ENCODE data around the gene SLX4IP.
"Not testable (repeated sequence)": the region's sequence is repeated elsewhere in the genome, so short reads cannot be mapped to it uniquely, and the experiment has no call there.

Gene SLX4IP

DNA sequence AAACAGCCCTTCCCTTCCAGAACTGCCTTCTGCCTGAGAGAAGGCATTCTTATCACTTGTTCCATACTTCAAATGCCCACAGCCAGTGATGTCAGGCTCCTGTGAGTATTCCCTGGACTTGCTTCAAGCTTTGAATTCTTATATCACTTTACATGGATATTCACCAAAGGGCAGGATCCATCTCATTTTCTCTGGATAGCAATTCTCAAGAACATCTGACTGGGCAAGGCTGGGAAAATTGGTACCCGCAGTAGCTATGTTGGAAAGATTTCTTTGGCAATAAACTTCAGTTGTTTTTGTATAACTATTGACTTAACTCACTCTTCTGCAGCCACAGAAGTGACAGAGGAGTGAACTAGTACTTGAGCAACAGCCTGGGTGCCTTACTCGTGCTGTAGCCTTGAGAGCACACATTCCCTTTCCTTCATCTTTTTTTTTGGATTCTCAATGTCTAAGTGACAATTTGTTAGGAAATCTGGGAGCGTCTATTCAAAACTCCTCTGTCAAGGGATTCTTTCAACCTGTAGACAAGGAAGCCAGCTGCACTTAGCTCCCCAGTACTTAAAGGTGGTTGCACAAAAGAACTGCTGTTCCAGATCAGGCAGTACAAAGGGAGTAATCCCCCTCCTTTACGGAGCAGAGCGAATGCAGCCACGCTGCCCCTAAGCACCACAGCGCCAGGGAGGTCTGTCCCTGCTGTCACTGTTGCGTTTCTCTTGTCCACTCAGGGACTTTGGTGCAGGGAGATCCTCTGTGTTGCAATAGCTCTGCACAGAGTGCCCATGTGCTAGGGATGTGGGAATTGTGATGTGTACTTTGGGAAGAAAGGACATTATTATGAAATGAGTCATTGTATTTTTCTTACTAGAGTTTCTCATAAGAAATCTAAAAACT, 169.1 kb downstream of the SLX4IP start:
- TF ChIP-seq POLR2A (IDR thresholded peaks at IDR 0.05; ENCODE audit: low read depth, low read length): no peak
- TF ChIP-seq TAF1 (IDR thresholded peaks at IDR 0.05; ENCODE audit: borderline replicate concordance, low read depth, low read length): no peak
- no peak for TF ChIP-seq POLR2AphosphoS5 (IDR thresholded peaks at IDR 0.05; ENCODE audit: low read depth, low read length)
- FAIRE-seq: no peak
- DNase-seq (ENCODE audit: insufficient read length): no peak

DNA sequence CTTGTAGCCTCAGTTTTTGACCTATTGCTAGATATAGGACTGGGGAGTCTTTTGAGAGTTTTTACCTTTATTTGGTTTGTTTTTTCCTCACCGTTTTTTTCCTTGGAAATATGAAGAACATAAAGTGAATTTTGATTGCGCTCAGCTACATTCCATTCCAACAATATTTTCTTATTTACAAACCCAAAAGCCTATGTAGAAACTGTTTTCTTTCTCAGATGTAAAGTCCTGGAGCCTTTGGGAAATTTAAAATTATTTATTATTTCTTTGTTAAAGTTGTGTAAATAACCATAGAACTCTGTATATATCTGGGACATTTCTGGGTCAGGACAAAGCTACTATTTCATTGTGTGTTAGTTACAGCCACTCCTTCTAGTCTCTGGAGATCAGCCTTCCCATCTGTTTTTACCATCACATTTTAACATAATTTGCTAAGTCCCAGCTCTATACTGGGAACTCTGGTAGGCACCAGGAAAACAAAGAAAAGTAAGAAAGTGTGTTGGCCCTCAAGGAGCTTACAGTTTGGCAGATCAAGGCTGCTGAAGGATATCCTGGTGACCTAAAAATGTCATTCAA, 169.8 kb downstream of the SLX4IP start:
- FAIRE-seq (no peak), DNase-seq (ENCODE audit: insufficient read length) (no peak)
- TF ChIP-seq POLR2AphosphoS5 (IDR thresholded peaks at IDR 0.05; ENCODE audit: low read depth, low read length) (no peak), POLR2A (IDR thresholded peaks at IDR 0.05; ENCODE audit: low read depth, low read length) (no peak), TAF1 (IDR thresholded peaks at IDR 0.05; ENCODE audit: borderline replicate concordance, low read depth, low read length) (no peak)

DNA sequence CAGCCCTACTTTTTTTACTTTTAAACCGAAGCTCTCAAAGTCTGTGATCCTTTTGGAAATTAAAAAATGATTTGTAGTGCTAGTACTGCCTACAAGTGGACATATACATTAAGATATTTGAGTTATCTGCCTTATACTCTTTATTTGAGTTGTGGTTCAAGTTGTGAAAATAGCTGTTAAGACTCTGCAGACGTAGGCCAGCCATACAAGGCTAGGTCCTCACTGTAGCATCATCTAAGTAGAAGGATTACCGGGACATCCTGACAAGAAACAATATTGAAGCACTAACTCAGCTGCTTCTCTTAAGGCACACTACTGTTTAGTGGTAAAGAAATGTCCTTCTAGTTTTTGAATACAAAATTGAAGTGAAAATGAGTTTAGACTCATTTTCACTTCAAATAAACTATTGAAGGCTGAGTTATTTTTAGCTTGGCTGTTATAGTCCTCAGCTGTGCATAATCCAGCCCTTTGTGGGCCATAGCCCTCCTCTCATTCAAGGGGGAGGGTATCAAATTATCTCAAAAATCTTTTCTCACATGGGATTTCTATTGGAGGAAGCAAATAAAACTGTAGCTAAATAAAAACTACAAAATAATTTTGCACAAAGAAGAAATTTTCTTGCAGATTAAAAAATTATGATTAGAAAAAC, 170.6 kb downstream of the SLX4IP start:
- FAIRE-seq (no peak), DNase-seq (ENCODE audit: insufficient read length) (no peak)
- TF ChIP-seq TAF1 (IDR thresholded peaks at IDR 0.05; ENCODE audit: borderline replicate concordance, low read depth, low read length): no peak

DNA sequence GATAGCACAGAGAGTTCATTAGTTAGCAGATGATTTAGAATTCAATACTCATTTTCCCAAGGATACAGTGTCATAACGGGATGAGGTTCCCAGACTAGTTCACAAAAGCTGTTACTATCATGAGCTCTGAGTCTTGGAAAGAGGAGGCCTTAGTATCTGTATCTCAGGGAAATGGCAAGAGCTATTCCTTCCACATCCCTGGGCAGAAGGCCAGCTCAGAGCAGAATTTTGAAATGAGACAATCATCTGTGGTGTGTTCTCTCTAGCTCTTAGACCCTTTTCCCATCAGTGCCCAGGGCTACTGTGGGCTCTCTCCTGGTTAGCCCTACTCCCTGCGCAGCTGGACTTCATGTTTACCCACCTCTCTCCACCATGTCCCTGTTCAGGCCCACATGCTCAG, 174.2 kb downstream of the SLX4IP start:
- no peak for DNase-seq (ENCODE audit: insufficient read length)
- TF ChIP-seq POLR2A (IDR thresholded peaks at IDR 0.05; ENCODE audit: low read depth, low read length) (no peak), POLR2AphosphoS5 (IDR thresholded peaks at IDR 0.05; ENCODE audit: low read depth, low read length) (no peak), TAF1 (IDR thresholded peaks at IDR 0.05; ENCODE audit: borderline replicate concordance, low read depth, low read length) (no peak)
- FAIRE-seq: no peak

DNA sequence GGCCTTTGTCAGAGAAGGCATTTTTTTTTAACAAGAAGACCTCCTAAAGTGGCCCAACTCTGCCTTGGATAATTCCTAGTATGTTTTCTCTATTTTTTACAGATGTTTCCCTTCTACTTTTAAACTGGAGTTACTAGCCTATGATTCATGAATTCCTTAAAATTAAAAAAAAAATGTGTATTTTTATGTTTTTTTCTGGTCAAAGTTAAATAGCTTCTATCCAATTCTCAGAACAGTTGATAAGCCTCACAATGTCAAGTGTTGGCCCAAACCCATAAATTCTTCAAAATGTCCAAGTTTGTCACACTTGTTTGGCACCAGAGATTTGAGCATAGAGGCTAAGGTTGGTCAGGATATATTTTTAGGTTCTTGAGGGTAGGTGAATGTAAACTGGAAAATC, 174.7 kb downstream of the SLX4IP start:
- TF ChIP-seq POLR2AphosphoS5 (IDR thresholded peaks at IDR 0.05; ENCODE audit: low read depth, low read length) (no peak), TAF1 (IDR thresholded peaks at IDR 0.05; ENCODE audit: borderline replicate concordance, low read depth, low read length) (no peak), POLR2A (IDR thresholded peaks at IDR 0.05; ENCODE audit: low read depth, low read length) (no peak)
- FAIRE-seq (no peak), DNase-seq (ENCODE audit: insufficient read length) (no peak)

DNA sequence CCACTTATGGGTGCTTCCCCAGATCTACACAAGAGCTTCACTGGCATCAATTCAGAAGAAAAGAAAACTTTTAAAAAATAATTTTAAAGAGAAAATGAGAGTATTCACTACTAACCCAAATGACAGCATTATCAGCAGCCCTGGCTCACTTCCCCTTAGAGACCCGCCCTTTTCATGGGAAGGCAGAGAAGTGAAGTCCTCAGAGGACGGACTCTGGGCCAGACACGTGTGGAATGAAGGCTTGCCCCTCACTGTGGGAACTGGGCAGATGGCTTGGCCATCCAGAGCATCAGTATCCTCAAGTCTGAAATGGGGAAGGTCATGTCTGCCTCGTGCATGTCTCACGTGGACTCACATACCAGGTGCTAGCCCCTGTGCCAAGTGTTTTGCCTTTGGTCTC, 175.1 kb downstream of the SLX4IP start:
- FAIRE-seq: no peak
- TF ChIP-seq TAF1 (IDR thresholded peaks at IDR 0.05; ENCODE audit: borderline replicate concordance, low read depth, low read length) (no peak), POLR2AphosphoS5 (IDR thresholded peaks at IDR 0.05; ENCODE audit: low read depth, low read length) (no peak)
- DNase-seq (ENCODE audit: insufficient read length): no peak

DNA sequence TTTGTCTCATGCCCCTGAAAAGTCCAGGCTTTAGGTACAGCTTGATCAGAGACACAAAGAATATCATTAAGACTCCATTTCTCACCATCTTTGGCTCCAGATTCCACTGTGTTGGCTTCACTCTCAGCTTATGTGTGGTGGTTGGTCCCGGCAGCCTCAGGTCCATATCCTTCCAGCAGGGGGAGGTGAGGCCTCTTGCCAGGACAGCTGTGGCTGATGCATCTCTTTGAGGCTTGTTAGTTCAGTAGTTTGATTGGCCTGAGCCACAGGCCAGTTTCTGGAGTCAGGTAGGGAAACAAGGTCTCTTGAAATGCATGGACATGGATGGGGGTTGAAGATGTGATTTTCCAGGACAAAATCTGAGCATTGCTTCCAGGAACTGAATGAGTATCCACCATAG, 176.3 kb downstream of the SLX4IP start:
- DNase-seq (ENCODE audit: insufficient read length) (no peak), FAIRE-seq (no peak)
- TF ChIP-seq POLR2A (IDR thresholded peaks at IDR 0.05; ENCODE audit: low read depth, low read length) (no peak), TAF1 (IDR thresholded peaks at IDR 0.05; ENCODE audit: borderline replicate concordance, low read depth, low read length) (no peak), POLR2AphosphoS5 (IDR thresholded peaks at IDR 0.05; ENCODE audit: low read depth, low read length) (no peak)

DNA sequence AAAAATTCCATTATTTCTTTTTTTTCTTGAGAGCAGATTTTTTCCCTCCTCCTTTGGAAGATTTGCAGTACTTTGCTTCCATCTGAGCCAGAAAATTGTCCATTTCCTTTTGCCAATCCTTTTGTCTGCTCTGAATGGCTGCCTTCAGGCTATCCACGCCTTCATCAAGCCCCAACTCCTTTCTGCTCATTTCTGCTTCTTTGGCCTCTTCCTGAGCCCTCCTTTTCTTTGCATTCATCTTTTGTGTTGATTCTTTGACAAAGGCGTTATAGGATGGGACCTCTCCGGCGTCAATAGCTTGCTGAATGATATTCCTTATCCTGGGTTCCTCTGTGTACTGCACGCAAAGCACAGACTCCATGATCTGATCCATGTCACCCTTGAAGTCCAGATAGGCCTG, 178.3 kb downstream of the SLX4IP start:
- FAIRE-seq; DNase-seq (ENCODE audit: insufficient read length): not testable (repeated sequence)

DNA sequence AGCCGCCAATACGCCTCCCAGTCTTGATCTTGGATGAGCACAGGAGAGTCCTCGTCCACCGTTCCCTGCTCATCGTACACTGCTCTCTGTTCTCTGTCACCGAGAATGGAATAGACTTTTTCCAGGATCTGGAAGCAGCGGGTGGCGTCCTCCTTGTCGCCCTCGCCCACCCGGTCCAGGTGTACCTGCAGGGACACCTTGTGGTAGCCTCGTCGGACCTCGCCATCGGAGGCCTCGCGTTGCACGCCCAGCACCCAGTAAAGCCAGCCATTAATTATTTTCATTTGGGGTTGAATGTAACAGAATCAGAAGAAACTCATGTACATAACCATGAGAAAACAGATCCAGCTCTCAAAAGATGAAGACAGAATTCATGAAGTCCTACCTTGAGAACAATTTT, 178.8 kb downstream of the SLX4IP start:
- DNase-seq (ENCODE audit: insufficient read length): no peak
- no peak for FAIRE-seq
- TF ChIP-seq POLR2AphosphoS5 (IDR thresholded peaks at IDR 0.05; ENCODE audit: low read depth, low read length) (no peak), TAF1 (IDR thresholded peaks at IDR 0.05; ENCODE audit: borderline replicate concordance, low read depth, low read length) (no peak), POLR2A (IDR thresholded peaks at IDR 0.05; ENCODE audit: low read depth, low read length) (no peak)

DNA sequence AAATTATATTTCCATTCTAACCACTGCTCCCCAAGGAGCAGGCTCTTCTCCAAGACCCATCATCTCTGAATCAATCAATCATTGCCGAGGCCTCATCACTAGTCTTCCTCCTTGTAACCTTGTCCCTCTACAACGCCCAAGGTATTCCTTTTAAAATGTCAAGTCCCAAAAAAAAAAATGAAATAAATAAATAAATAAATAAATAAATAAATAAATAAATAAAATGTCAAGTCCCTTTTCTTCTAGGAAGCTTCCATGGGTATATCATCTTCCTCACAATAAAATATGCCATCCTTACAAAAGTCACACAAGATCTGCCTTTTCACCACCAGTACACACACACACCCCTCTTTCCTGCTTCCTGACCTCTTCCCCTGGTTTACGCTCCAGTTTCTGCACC, 181.1 kb downstream of the SLX4IP start:
- DNase-seq (ENCODE audit: insufficient read length) (no peak), FAIRE-seq (no peak)
- no peak for TF ChIP-seq POLR2A (IDR thresholded peaks at IDR 0.05; ENCODE audit: low read depth, low read length)
- TF ChIP-seq POLR2AphosphoS5 (IDR thresholded peaks at IDR 0.05; ENCODE audit: low read depth, low read length): no peak

DNA sequence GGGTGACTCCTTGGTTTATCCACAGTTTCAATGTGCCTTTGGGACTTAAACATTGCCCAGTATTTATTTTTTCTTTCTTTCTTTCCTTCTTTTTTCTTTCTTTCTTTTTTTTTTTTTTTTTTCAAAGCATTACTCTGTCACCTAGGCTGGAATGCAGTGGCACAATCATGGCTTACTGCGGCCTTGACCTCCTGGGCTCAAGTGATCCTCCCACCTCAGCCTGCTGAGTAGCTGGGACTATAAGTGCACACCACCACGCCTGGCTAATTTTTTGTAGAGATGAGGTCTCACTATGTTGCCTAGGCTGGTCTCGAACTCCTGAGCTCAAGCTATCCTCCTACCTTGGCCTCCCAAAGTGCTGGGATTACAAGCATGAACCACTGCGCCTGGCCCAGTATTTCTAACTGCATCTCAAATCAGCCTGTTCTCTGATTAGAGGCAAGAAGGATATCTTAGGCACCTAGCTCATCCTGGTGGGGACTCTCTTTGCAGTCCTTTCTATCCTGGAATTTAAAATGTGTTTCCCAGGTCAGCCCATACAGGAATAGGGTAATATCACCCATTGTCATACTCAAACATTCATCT, 182.5 kb downstream of the SLX4IP start:
- DNase-seq (ENCODE audit: insufficient read length); FAIRE-seq: not testable (repeated sequence)

DNA sequence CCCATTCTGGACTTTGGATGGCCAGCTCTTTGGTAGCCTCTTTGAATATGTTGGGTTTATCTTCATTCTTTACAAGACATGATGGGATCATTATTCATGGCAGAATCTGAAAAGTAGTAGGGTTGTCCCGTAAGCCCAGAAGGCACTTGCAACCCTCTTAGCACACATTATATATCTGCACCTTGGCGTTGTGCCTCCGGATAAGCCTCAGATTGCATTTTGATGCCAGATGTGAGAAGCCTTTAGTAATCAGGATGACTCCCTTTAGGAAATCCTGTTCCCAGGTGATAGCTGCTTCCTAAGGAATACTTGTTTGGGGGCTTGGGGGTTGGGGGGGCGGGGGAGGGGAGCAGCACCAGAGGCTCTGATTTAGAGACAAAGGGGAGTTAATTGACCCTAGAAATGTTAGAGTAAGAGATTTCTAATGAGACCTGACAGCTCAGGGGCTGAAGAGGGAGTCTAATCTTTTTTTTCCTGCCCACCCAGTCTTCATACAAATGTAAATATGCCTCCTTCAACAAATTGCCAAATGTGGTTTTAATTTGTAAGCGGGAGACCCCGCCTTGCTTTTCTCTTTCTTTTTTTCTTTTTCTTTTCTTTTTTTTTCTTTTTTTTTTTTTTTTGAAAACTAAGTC, 183.6 kb downstream of the SLX4IP start:
- TF ChIP-seq POLR2A (IDR thresholded peaks at IDR 0.05; ENCODE audit: low read depth, low read length): no peak
- no peak for TF ChIP-seq TAF1 (IDR thresholded peaks at IDR 0.05; ENCODE audit: borderline replicate concordance, low read depth, low read length)
- no peak for TF ChIP-seq POLR2AphosphoS5 (IDR thresholded peaks at IDR 0.05; ENCODE audit: low read depth, low read length)
- DNase-seq (ENCODE audit: insufficient read length): no peak
- no peak for FAIRE-seq

Measured in GM12892 (cell line).